Endodermal cell (in vitro differentiated cells): Measurements from ENCODE around the gene IGF2R. TPM values are rescaled to one million over a fixed set of nuclear protein-coding genes. Genes with fewer than 3 reads are reported as not detected.
"Not testable (repeated sequence)": the region's sequence is repeated elsewhere in the genome, so short reads cannot be mapped to it uniquely, and the experiment has no call there.

Experiments
- DNase-seq: peaks from one replicate; pipeline ENCODE4 v3.0.0-alpha.2; 2017
- H3K27ac ChIP-seq: 2 replicates; pipeline ENCODE4 v1.5.1; 2013; ENCODE audit warnings: mild to moderate bottlenecking, low read depth, low read length, moderate library complexity
- H3K27me3 ChIP-seq: 2 replicates; pipeline ENCODE4 v1.6.1; 2013; ENCODE audit warnings: mild to moderate bottlenecking, low read length, moderate library complexity; ENCODE audit not compliant: insufficient read depth, control insufficient read depth, poor library complexity, severe bottlenecking
- H3K36me3 ChIP-seq: 2 replicates; pipeline ENCODE4 v1.7.0; 2013; ENCODE audit warnings: mild to moderate bottlenecking, low read length, moderate library complexity; ENCODE audit not compliant: control insufficient read depth, insufficient read depth
- H3K4me1 ChIP-seq: one replicate; pipeline ENCODE4 v1.7.0; 2013; ENCODE audit warnings: low read length; ENCODE audit not compliant: control insufficient read depth, insufficient read depth
- H3K4me3 ChIP-seq: 2 replicates; pipeline ENCODE4 v1.5.1; 2013; ENCODE audit warnings: mild to moderate bottlenecking, low read length, moderate library complexity
- H3K9ac ChIP-seq: 2 replicates; pipeline ENCODE4 v1.6.1; 2013; ENCODE audit warnings: mild to moderate bottlenecking, low read length, moderate library complexity; ENCODE audit not compliant: poor library complexity, severe bottlenecking; ENCODE audit errors: extremely low read depth
- H3K9me3 ChIP-seq: 2 replicates; pipeline ENCODE4 v1.6.1; 2013; ENCODE audit warnings: mild to moderate bottlenecking, low read length, moderate library complexity; ENCODE audit not compliant: control insufficient read depth
- H3K27ac Mint-ChIP-seq: 2 replicates; pipeline ENCODE4 v1.8.0; 2020; ENCODE audit warnings: mixed read lengths
- H3K27me3 Mint-ChIP-seq: 2 replicates; pipeline ENCODE4 v1.8.0; 2021; ENCODE audit warnings: mild to moderate bottlenecking, mixed read lengths; ENCODE audit not compliant: insufficient read depth
- H3K36me3 Mint-ChIP-seq: 2 replicates; pipeline ENCODE4 v1.8.0; 2020; ENCODE audit warnings: low read depth, mixed read lengths
- H3K4me1 Mint-ChIP-seq: 2 replicates; pipeline ENCODE4 v1.8.0; 2020; ENCODE audit warnings: mixed read lengths
- H3K4me3 Mint-ChIP-seq: 2 replicates; pipeline ENCODE4 v1.8.0; 2020; ENCODE audit warnings: mild to moderate bottlenecking, moderate library complexity, mixed read lengths
- H3K9me3 Mint-ChIP-seq: 2 replicates; pipeline ENCODE4 v1.8.0; 2020; ENCODE audit warnings: mild to moderate bottlenecking, mixed read lengths
- CTCF ChIP-seq: fragments of 200-600 bp; sonication (generic); conservative IDR thresholded peaks from 2 replicates; pipeline ENCODE4 v1.5.0; 2021; ENCODE audit warnings: antibody characterized with exemption, mild to moderate bottlenecking
- WGBS, 2 experiments: methylation state at CpG; one replicate each; pipeline versions ENCODE4 v1.1.5 to v1.1.7; 2013; ENCODE audit warnings: missing lambda C conversion rate in 2 of 2, mixed read lengths in 1 of 2; ENCODE audit not compliant: insufficient coverage in 1 of 2, insufficient read length in 1 of 2; 5-methylcytosine and 5-hydroxymethylcytosine counted together
- total RNA-seq, 2 donors: library from RNA; stranded (reverse); fragmentation: NEBNext Ultra II Directional in 1 of 2; extraction: Animal tissue kit (Norgen Biotek cat#: 25700) in 1 of 2; gene quantifications; 2 replicates in 1 of 2; 3 replicates in 1 of 2; pipeline ENCODE4 v1.2.1, GENCODE V29; 2021

IGF2R gene
- total RNA-seq, 2 donors from 2014 or later = 103 to 130 TPM

GRCh38 chr6:160000280-160000704, 31.4 kb downstream of the IGF2R start:
- H3K4me1 Mint-ChIP-seq = peaks cover 28% of the 10 kb centered on the region
- H3K27me3 Mint-ChIP-seq = no peaks in the 10 kb centered on the region
- peaks cover 38% of the 10 kb centered on the region for H3K36me3 Mint-ChIP-seq

GRCh38 chr6:160000893-160001427, 32.1 kb downstream of the IGF2R start:
- Mint-ChIP-seq H3K4me1 (peaks cover 26% of the 10 kb centered on the region), H3K36me3 (peaks cover 38% of the 10 kb centered on the region), H3K9me3 (peaks cover 13% of the 10 kb centered on the region)
- 96 to 98% methylated on average over 5 to 8 of the region's 9 CpGs for whole genome bisulfite sequencing, 2 experiments
- H3K27me3 Mint-ChIP-seq, H3K4me3 ChIP-seq, H3K9ac ChIP-seq, DNase-seq, H3K27me3 ChIP-seq, H3K27ac Mint-ChIP-seq, H3K4me3 Mint-ChIP-seq, H3K4me1 ChIP-seq, H3K9me3 ChIP-seq, H3K27ac ChIP-seq: not testable (repeated sequence)
- H3K36me3 ChIP-seq = peaks cover 35% of the 10 kb centered on the region

More at GRCh38 chr6:160000280-160000704, 31.4 kb downstream of the IGF2R start:
- no peak overlapping the region for H3K4me3 Mint-ChIP-seq
- DNase-seq = no peak
- 94 to 100% methylated on average over 5 to 8 of the region's 8 CpGs for WGBS, 2 experiments
- peaks cover 5% of the 10 kb centered on the region for H3K4me1 ChIP-seq
- peaks cover 35% of the 10 kb centered on the region for H3K36me3 ChIP-seq
- no peak overlapping the region for H3K4me3 ChIP-seq
- H3K27ac Mint-ChIP-seq = peak overlapping the region; percentile 17
- no peaks in the 10 kb centered on the region for H3K9me3 ChIP-seq
- no peak overlapping the region for H3K27ac ChIP-seq
- H3K27me3 ChIP-seq = no peaks in the 10 kb centered on the region
- H3K9ac ChIP-seq = no peak overlapping the region
- TF ChIP-seq CTCF = no peak
- H3K9me3 Mint-ChIP-seq = peaks cover 13% of the 10 kb centered on the region

- no peak for DNase-seq
- H3K9me3 Mint-ChIP-seq = peaks cover 17% of the 10 kb centered on the region
- Histone ChIP-seq H3K9ac (no peak overlapping the region), H3K27ac (no peak overlapping the region), H3K4me3 (no peak overlapping the region), H3K27me3 (no peaks in the 10 kb centered on the region), H3K4me1 (no peaks in the 10 kb centered on the region), H3K9me3 (no peaks in the 10 kb centered on the region), H3K36me3 (peaks cover 35% of the 10 kb centered on the region)
- H3K4me1 Mint-ChIP-seq = peaks cover 8% of the 10 kb centered on the region
- no peak overlapping the region for H3K27ac Mint-ChIP-seq
- no peaks in the 10 kb centered on the region for H3K27me3 Mint-ChIP-seq
- H3K4me3 Mint-ChIP-seq = no peak overlapping the region
- no peak for TF ChIP-seq CTCF
- 83 to 98% methylated on average over 2 of the region's 2 CpGs for WGBS, 2 experiments
- peaks cover 41% of the 10 kb centered on the region for H3K36me3 Mint-ChIP-seq
Measured at GRCh38 chr6:160002882-160003281, 34.0 kb downstream of the IGF2R start.

GRCh38 chr6:160004018-160004417, 35.1 kb downstream of the IGF2R start:
- Mint-ChIP-seq H3K27me3 (no peaks in the 10 kb centered on the region), H3K27ac (no peak overlapping the region), H3K4me1 (peaks cover 2% of the 10 kb centered on the region), H3K4me3 (no peak overlapping the region), H3K36me3 (peaks cover 47% of the 10 kb centered on the region), H3K9me3 (peaks cover 17% of the 10 kb centered on the region)
- DNase-seq = no peak
- H3K27me3 ChIP-seq = no peaks in the 10 kb centered on the region
- H3K9ac ChIP-seq = no peak overlapping the region
- H3K36me3 ChIP-seq = peaks cover 34% of the 10 kb centered on the region
- 97% methylated on average over 6 to 8 of the region's 8 CpGs for WGBS, 2 experiments
- no peak overlapping the region for H3K27ac ChIP-seq
- no peaks in the 10 kb centered on the region for H3K4me1 ChIP-seq
- no peak overlapping the region for H3K4me3 ChIP-seq
- H3K9me3 ChIP-seq = no peaks in the 10 kb centered on the region
- no peak for TF ChIP-seq CTCF
